Fibroblast of pulmonary artery (primary cell): Measurements from ENCODE around the gene PGD.
"Not testable (repeated sequence)": the region's sequence is repeated elsewhere in the genome, so short reads cannot be mapped to it uniquely, and the experiment has no call there.

Experiments
- DNase-seq: peaks from one replicate; pipeline ENCODE4 v3.0.0-alpha.2; 2010; ENCODE audit warnings: low read depth
- H3K4me3 ChIP-seq: replicated peaks from 2 replicates; pipeline ENCODE4 v1.5.1; 2011; ENCODE audit warnings: low read depth, mild to moderate bottlenecking, control low read depth, low read length, moderate library complexity
- CTCF ChIP-seq: IDR thresholded peaks from 2 replicates; pipeline ENCODE4 v1.5.1; 2011; ENCODE audit warnings: mild to moderate bottlenecking, control low read depth, low read length, inconsistent platforms; ENCODE audit errors: missing control alignments

The PGD gene

GRCh38 chr1:10377365-10378029 lies 21.4 kb upstream of the PGD start:
- not testable (repeated sequence) for H3K4me3 ChIP-seq
- TF ChIP-seq CTCF: peak; percentile 78
- DNase-seq: peak; percentile 87

GRCh38 chr1:10378081-10378841 lies 20.6 kb upstream of the PGD start:
- DNase-seq: peak; percentile 97
- no peak overlapping the region for H3K4me3 ChIP-seq
- no peak for TF ChIP-seq CTCF

- TF ChIP-seq CTCF: no peak
Observed at GRCh38 chr1:10379101-10379620, 19.7 kb upstream of the PGD start.

GRCh38 chr1:10379676-10380075 lies 19.2 kb upstream of the PGD start:
- no peak for TF ChIP-seq CTCF
- H3K4me3 ChIP-seq: no peak overlapping the region
- DNase-seq: no peak

More at GRCh38 chr1:10379101-10379620, 19.7 kb upstream of the PGD start:
- DNase-seq: no peak
- no peak overlapping the region for H3K4me3 ChIP-seq

- no peak overlapping the region for H3K4me3 ChIP-seq
- no peak for TF ChIP-seq CTCF
- peak; percentile 79 for DNase-seq
Observed at GRCh38 chr1:10380594-10381275, 18.1 kb upstream of the PGD start.

- no peak for TF ChIP-seq CTCF
- DNase-seq: no peak
Observed at GRCh38 chr1:10383630-10384029, 15.2 kb upstream of the PGD start.

More at GRCh38 chr1:10383630-10384029, 15.2 kb upstream of the PGD start:
- no peak overlapping the region for H3K4me3 ChIP-seq
